SK-N-SH treated with all-trans-retinoic acid at 6 μM for 48 hours (cell line): ENCODE data around the gene DPP7.

Experiments
- ATAC-seq: fragments of 200-7000 bp; cut with Tn5 transposase; 3 replicates; pipeline ENCODE4 v1.9.1; 2020; ENCODE audit warnings: mild to moderate bottlenecking, moderate library complexity
- ARNTL ChIP-seq: fragments of 450-650 bp; formaldehyde crosslinking; IDR thresholded peaks from 2 replicates; pipeline ENCODE4 v1.5.0; 2020; ENCODE audit warnings: low read depth, mild to moderate bottlenecking, moderate library complexity, borderline replicate concordance
- BACH2 ChIP-seq: fragments of 250-450 bp; sonication (Bioruptor Pico); IDR thresholded peaks from 2 replicates; pipeline ENCODE4 v1.9.0; 2021; ENCODE audit warnings: mild to moderate bottlenecking, borderline replicate concordance
- CREB5 ChIP-seq: fragments of 250-450 bp; sonication (Bioruptor Pico); IDR thresholded peaks from 2 replicates; pipeline ENCODE4 v1.5.1; 2020; ENCODE audit warnings: low read depth, mild to moderate bottlenecking, moderate library complexity
- CSDC2 ChIP-seq: fragments of 250-450 bp; sonication (Bioruptor Pico); IDR thresholded peaks from 2 replicates; pipeline ENCODE4 v1.5.0; 2020; ENCODE audit warnings: mild to moderate bottlenecking, moderate library complexity
- ESRRG ChIP-seq: fragments of 250-450 bp; sonication (Bioruptor Pico); IDR thresholded peaks from 2 replicates; pipeline ENCODE4 v1.6.1; 2021; ENCODE audit warnings: mild to moderate bottlenecking
- OSR1 ChIP-seq: fragments of 250-450 bp; sonication (Bioruptor Pico); IDR thresholded peaks from 2 replicates; pipeline ENCODE4 v1.8.0; 2022; ENCODE audit warnings: moderate library complexity, mild to moderate bottlenecking, inconsistent platforms
- POU6F1 ChIP-seq: fragments of 250-450 bp; sonication (Bioruptor Pico); IDR thresholded peaks from 2 replicates; pipeline ENCODE4 v1.8.0; 2021; ENCODE audit warnings: low read depth, mild to moderate bottlenecking, moderate library complexity, borderline replicate concordance
- PPARA ChIP-seq: fragments of 250-450 bp; sonication (Bioruptor Pico); IDR thresholded peaks from 2 replicates; pipeline ENCODE4 v1.5.0; 2020; ENCODE audit warnings: mild to moderate bottlenecking, borderline replicate concordance
- RARB ChIP-seq: fragments of 250-450 bp; sonication (Bioruptor Pico); IDR thresholded peaks from 2 replicates; pipeline ENCODE4 v1.8.0; 2021; ENCODE audit warnings: mild to moderate bottlenecking, moderate library complexity
- SNAI2 ChIP-seq: fragments of 250-450 bp; sonication (Bioruptor Pico); IDR thresholded peaks from 2 replicates; pipeline ENCODE4 v1.5.0; 2020; ENCODE audit warnings: mild to moderate bottlenecking, moderate library complexity
- TCF4 ChIP-seq: fragments of 250-450 bp; sonication (Bioruptor Pico); IDR thresholded peaks from 2 replicates; pipeline ENCODE4 v1.8.0; 2021; ENCODE audit warnings: mild to moderate bottlenecking, moderate library complexity, borderline replicate concordance
- ZFP3 ChIP-seq: fragments of 250-450 bp; sonication (Bioruptor Pico); IDR thresholded peaks from 2 replicates; pipeline ENCODE4 v1.5.0; 2020; ENCODE audit warnings: mild to moderate bottlenecking, moderate library complexity
- ZNF565 ChIP-seq: fragments of 450-650 bp; formaldehyde crosslinking; conservative IDR thresholded peaks from 2 replicates; pipeline ENCODE4 v1.5.0; 2020; ENCODE audit warnings: low read depth, mild to moderate bottlenecking, moderate library complexity
- ZNF70 ChIP-seq: fragments of 450-650 bp; formaldehyde crosslinking; IDR thresholded peaks from 2 replicates; pipeline ENCODE4 v1.5.0; 2020; ENCODE audit warnings: mild to moderate bottlenecking, moderate library complexity
- ZNF8 ChIP-seq: fragments of 450-650 bp; formaldehyde crosslinking; IDR thresholded peaks from 2 replicates; pipeline ENCODE4 v1.5.0; 2020; ENCODE audit warnings: mild to moderate bottlenecking, moderate library complexity
- TF ChIP-seq, protein P1 (sequence below): fragments of 250-450 bp; sonication (Bioruptor Pico); IDR thresholded peaks from 2 replicates; pipeline ENCODE4 v1.5.1; 2021; ENCODE audit warnings: mild to moderate bottlenecking, moderate library complexity

Gene DPP7

DNA sequence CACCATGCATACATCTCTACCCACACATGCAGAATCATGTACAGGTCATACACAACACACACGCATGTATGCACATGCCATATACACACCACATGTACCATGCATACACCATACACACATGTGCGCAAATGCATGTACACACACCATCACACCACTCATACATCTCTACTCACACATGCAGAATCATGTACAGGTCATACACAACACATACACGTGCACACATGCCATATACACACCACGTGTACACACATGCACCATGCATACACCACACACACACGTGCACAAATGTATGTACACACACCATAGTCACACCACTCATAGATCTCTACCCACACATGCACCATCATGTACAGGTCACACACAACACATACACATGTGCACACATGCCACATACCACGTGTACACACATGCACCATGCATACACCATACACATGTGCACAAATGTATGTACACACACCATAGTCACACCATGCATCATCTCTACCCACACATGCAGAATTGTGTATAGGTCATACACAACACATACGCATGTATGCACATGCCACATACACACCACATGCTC is 38.4 kb upstream of the DPP7 start:
- TF ChIP-seq SNAI2 (CRISPR knock-in tag) (no peak), ARNTL (CRISPR knock-in tag) (no peak), CREB5 (CRISPR knock-in tag) (no peak), POU6F1 (no peak)
- TF ChIP-seq, protein P1, sequence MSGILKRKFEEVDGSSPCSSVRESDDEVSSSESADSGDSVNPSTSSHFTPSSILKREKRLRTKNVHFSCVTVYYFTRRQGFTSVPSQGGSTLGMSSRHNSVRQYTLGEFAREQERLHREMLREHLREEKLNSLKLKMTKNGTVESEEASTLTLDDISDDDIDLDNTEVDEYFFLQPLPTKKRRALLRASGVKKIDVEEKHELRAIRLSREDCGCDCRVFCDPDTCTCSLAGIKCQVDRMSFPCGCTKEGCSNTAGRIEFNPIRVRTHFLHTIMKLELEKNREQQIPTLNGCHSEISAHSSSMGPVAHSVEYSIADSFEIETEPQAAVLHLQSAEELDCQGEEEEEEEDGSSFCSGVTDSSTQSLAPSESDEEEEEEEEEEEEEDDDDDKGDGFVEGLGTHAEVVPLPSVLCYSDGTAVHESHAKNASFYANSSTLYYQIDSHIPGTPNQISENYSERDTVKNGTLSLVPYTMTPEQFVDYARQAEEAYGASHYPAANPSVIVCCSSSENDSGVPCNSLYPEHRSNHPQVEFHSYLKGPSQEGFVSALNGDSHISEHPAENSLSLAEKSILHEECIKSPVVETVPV (CRISPR knock-in tag) = no peak
- ATAC-seq = no peak

DNA sequence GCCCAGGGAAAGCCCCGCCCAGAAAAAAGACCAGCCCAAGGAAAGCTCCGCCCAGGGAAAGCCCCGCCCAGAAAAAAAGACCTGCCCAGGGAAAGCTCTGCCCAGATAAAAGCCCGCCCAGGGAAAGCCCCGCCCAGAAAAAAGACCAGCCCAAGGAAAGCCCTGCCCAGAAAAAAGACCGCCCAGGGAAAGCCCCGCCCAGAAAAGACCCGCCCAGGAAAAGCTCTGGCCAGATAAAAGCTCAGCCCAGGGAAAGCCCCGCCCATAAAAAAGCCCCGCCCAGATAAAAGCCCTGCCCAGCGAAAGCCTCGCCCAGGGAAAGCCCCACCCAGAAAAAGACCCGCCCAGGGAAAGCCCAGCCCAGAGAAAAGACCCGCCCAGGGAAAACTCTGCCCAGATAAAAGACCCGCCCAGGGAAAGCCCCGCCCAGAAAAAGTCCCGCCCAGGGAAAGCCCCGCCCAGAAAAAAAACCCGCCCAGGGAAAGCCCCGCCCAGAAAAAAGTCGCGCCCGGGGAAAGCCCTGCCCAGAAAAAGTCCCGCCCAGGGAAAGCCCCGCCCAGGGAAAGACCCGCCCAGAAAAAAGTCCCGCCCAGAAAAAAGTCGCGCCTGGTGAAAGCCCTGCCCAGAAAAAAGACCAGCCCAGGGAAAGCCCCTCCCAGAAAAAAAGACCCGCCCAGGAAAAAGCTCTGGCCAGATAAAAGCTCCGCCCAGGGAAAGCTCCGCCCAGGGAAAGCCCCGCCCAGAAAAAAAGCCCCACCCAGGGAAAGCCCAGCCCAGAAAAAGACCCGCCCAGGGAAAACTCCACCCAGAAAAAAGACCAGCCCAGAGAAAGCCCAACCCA is 36.3 kb upstream of the DPP7 start:
- TF ChIP-seq RARB (CRISPR knock-in tag) = no peak
- TF ChIP-seq POU6F1 = no peak
- TF ChIP-seq ZFP3 = no peak
- no peak for TF ChIP-seq ZNF70 (CRISPR knock-in tag)
- TF ChIP-seq TCF4 (CRISPR knock-in tag) = no peak
- no peak for ATAC-seq

GRCh38 chr9:137149942-137150616 is 35.5 kb upstream of the DPP7 start:
- no peak for TF ChIP-seq POU6F1
- no peak for TF ChIP-seq ZFP3
- no peak for ATAC-seq

- ATAC-seq = no peak
- TF ChIP-seq ZNF565 (CRISPR knock-in tag) (no peak), ARNTL (CRISPR knock-in tag) (no peak), CREB5 (CRISPR knock-in tag) (no peak), CSDC2 (no peak), PPARA (CRISPR knock-in tag) (no peak), BACH2 (CRISPR knock-in tag) (no peak), ESRRG (CRISPR knock-in tag) (no peak), ZNF70 (CRISPR knock-in tag) (no peak), ZNF8 (CRISPR knock-in tag) (no peak), OSR1 (no peak), POU6F1 (no peak)
These were observed 34.8 kb upstream of the DPP7 start for GRCh38 chr9:137149363-137149762.
